A549 (cell line): ENCODE results near the gene ADGRG1. TPM values are rescaled to one million over a fixed set of nuclear protein-coding genes. Genes with fewer than 3 reads are reported as not detected.

ENCODE experiments used
- ATAC-seq, 2 experiments: fragments of 200-7000 bp in 1 of 2; fragments of >200 bp in 1 of 2; cut with Nextera tagmentation in 1 of 2; cut with Tn5 transposase in 1 of 2; 3 replicates each; pipeline versions ENCODE4 v1.8.0 to v1.9.1; 2018 to 2020; ENCODE audit warnings: mild to moderate bottlenecking in 1 of 2, moderate library complexity in 1 of 2
- CTCF ChIA-PET: fragments of 300-600 bp; sonication (Branson Sonifier 250); formaldehyde crosslinking; extraction: SDS; loops from one replicate; lab custom pipeline; 2021; ENCODE audit warnings: antibody characterized with exemption, inconsistent platforms; lab: Yijun Ruan, JAX
- POLR2A ChIA-PET: fragments of 350-600 bp; formaldehyde crosslinking; extraction: SDS; loops from one replicate; lab custom pipeline; 2021; ENCODE audit warnings: antibody characterized with exemption, inconsistent platforms; lab: Yijun Ruan, JAX
- DNase-seq, 2 experiments: peaks; one replicate each; pipeline versions ENCODE4 v3.0.0 to v3.0.0-alpha.2; 2011 to 2016; ENCODE audit warnings: low read depth in 1 of 2, low spot score in 1 of 2
- FAIRE-seq: peaks from 2 replicates; lab custom pipeline; 2011; peaks lifted over from hg19 to GRCh38; lab: Jason Lieb, UNC
- H3K27ac ChIP-seq, 2 experiments: fragments of >200 bp; sonication (Bioruptor Twin); formaldehyde crosslinking; 3 replicates each; pipeline ENCODE4 v1.5.1; 2016 to 2017
- H3K4me1 ChIP-seq: fragments of >200 bp; sonication (Bioruptor Twin); formaldehyde crosslinking; 3 replicates; pipeline ENCODE4 v1.6.1; 2016
- H3K4me2 ChIP-seq: fragments of >200 bp; sonication (Bioruptor Twin); formaldehyde crosslinking; 3 replicates; pipeline ENCODE4 v1.6.1; 2016
- H3K4me3 ChIP-seq: fragments of >200 bp; sonication (Bioruptor Twin); formaldehyde crosslinking; 3 replicates; pipeline ENCODE4 v1.5.1; 2016
- H3K9me3 ChIP-seq: fragments of >200 bp; sonication (Bioruptor Twin); formaldehyde crosslinking; 3 replicates; pipeline ENCODE4 v1.6.1; 2016
- CBX2 ChIP-seq: fragments of 200-600 bp; sonication (generic); IDR thresholded peaks from 2 replicates; pipeline ENCODE4 v1.6.1; 2016; ENCODE audit warnings: low read depth, mild to moderate bottlenecking, borderline replicate concordance
- CEBPB ChIP-seq, 2 experiments: fragments of >200 bp in 1 of 2; sonication (Bioruptor Twin) in 1 of 2; formaldehyde crosslinking in 1 of 2; IDR thresholded peaks; 2 replicates each; pipeline ENCODE4 v1.6.1; 2012 to 2016
- EHF ChIP-seq: fragments of 250-450 bp; sonication (Bioruptor Pico); IDR thresholded peaks from 2 replicates; pipeline ENCODE4 v1.5.0; 2020; ENCODE audit warnings: mild to moderate bottlenecking
- ELK1 ChIP-seq: fragments of 150-350 bp; IDR thresholded peaks from 2 replicates; pipeline ENCODE4 v1.6.1; 2014; ENCODE audit warnings: low read depth, mild to moderate bottlenecking, low read length
- FOXS1 ChIP-seq: fragments of 250-450 bp; sonication (Bioruptor Pico); IDR thresholded peaks from 2 replicates; pipeline ENCODE4 v1.5.0; 2020; ENCODE audit warnings: mild to moderate bottlenecking, moderate library complexity
- HEYL ChIP-seq: fragments of 250-450 bp; sonication (Bioruptor Pico); IDR thresholded peaks from 2 replicates; pipeline ENCODE4 v1.8.0; 2021; ENCODE audit warnings: mild to moderate bottlenecking, moderate library complexity
- HOXA7 ChIP-seq: fragments of 250-450 bp; sonication (Bioruptor Pico); IDR thresholded peaks from 2 replicates; pipeline ENCODE4 v1.5.0; 2020; ENCODE audit warnings: mild to moderate bottlenecking, moderate library complexity
- HOXB13 ChIP-seq: fragments of 250-450 bp; sonication (Bioruptor Pico); IDR thresholded peaks from 2 replicates; pipeline ENCODE4 v1.5.0; 2020; ENCODE audit warnings: low read depth, mild to moderate bottlenecking, moderate library complexity
- JUN ChIP-seq, 2 experiments: fragments of >200 bp; sonication (Bioruptor Twin); formaldehyde crosslinking; IDR thresholded peaks; 2 replicates in 1 of 2; 3 replicates in 1 of 2; pipeline ENCODE4 v1.6.1; 2016 to 2017
- MYC ChIP-seq: IDR thresholded peaks from 2 replicates; pipeline ENCODE4 v1.6.1; 2012; ENCODE audit warnings: mild to moderate bottlenecking, inconsistent platforms, low read length, improper control_type of control experiment, borderline replicate concordance
- NFE2L2 ChIP-seq: fragments of 150-350 bp; conservative IDR thresholded peaks from 2 replicates; pipeline ENCODE4 v1.6.1; 2014; ENCODE audit warnings: low read length
- PBX3 ChIP-seq: IDR thresholded peaks from 2 replicates; pipeline ENCODE4 v1.6.1; 2012
- RAD21 ChIP-seq, 2 experiments: fragments of >200 bp in 1 of 2; sonication (Bioruptor Twin) in 1 of 2; formaldehyde crosslinking in 1 of 2; IDR thresholded peaks in 1 of 2; conservative IDR thresholded peaks in 1 of 2; 2 replicates in 1 of 2; 3 replicates in 1 of 2; pipeline ENCODE4 v1.6.1; 2012 to 2018; ENCODE audit warnings: inconsistent platforms in 1 of 2
- RARB ChIP-seq: fragments of 250-450 bp; sonication (Bioruptor Pico); IDR thresholded peaks from 2 replicates; pipeline ENCODE4 v1.8.0; 2021; ENCODE audit warnings: mild to moderate bottlenecking, moderate library complexity
- RFX5 ChIP-seq: fragments of 450-650 bp; IDR thresholded peaks from 2 replicates; pipeline ENCODE4 v1.7.1; 2014; ENCODE audit warnings: antibody characterized with exemption, mild to moderate bottlenecking, moderate library complexity
- RNF2 ChIP-seq: fragments of 200-600 bp; sonication (generic); IDR thresholded peaks from 2 replicates; pipeline ENCODE4 v1.6.1; 2016; ENCODE audit warnings: low read depth, mild to moderate bottlenecking, antibody characterized with exemption, moderate library complexity, borderline replicate concordance
- SREBF2 ChIP-seq: fragments of 450-650 bp; IDR thresholded peaks from 2 replicates; pipeline ENCODE4 v1.6.1; 2014; ENCODE audit warnings: mild to moderate bottlenecking, moderate library complexity
- TP53 ChIP-seq: fragments of 250-450 bp; sonication (Bioruptor Pico); IDR thresholded peaks from 2 replicates; pipeline ENCODE4 v1.5.0; 2021; ENCODE audit warnings: mild to moderate bottlenecking, moderate library complexity
- ZC3H11A ChIP-seq: fragments of 450-650 bp; IDR thresholded peaks from 2 replicates; pipeline ENCODE4 v1.6.1; 2014; ENCODE audit warnings: antibody characterized with exemption, mild to moderate bottlenecking
- ZNF302 ChIP-seq: fragments of 250-450 bp; sonication (Bioruptor Pico); IDR thresholded peaks from 2 replicates; pipeline ENCODE4 v1.9.0; 2021; ENCODE audit warnings: inconsistent platforms, mild to moderate bottlenecking, moderate library complexity
- ZSCAN20 ChIP-seq: fragments of 250-450 bp; sonication (Bioruptor Pico); IDR thresholded peaks from 2 replicates; pipeline ENCODE4 v1.8.0; 2022; ENCODE audit warnings: mild to moderate bottlenecking, moderate library complexity
- whole genome bisulfite sequencing: methylation state at CpG from one replicate; pipeline ENCODE4 v1.1.6; 2017; ENCODE audit errors: missing lambda C conversion rate; 5-methylcytosine and 5-hydroxymethylcytosine counted together
- polyA plus RNA-seq, 4 experiments: library from polyadenylated mRNA; depleted of rRNA in 3 of 4; stranded (reverse); fragments of >200 nt; fragmentation: RNase III in 1 of 4; extraction: RNeasy Plus Mini Kit Qiagen cat#74134 plus additional on column Dnase treatment in 1 of 4; gene quantifications; 2 replicates in 3 of 4; 3 replicates in 1 of 4; pipeline ENCODE4 v1.2.3, GENCODE V29; 2011 to 2017
- TF ChIP-seq, protein P1 (sequence below): fragments of >200 bp; sonication (Bioruptor Twin); formaldehyde crosslinking; IDR thresholded peaks from 3 replicates; pipeline ENCODE4 v1.6.1; 2016
- TF ChIP-seq, protein P2 (sequence below): IDR thresholded peaks from 2 replicates; pipeline ENCODE4 v1.6.1; 2012; ENCODE audit warnings: low read depth, borderline replicate concordance

ADGRG1 gene
- polyA plus RNA-seq, 2 of the 4 experiments (the other 2 are of a cell fraction), result 28.3 to 142 TPM

DNA sequence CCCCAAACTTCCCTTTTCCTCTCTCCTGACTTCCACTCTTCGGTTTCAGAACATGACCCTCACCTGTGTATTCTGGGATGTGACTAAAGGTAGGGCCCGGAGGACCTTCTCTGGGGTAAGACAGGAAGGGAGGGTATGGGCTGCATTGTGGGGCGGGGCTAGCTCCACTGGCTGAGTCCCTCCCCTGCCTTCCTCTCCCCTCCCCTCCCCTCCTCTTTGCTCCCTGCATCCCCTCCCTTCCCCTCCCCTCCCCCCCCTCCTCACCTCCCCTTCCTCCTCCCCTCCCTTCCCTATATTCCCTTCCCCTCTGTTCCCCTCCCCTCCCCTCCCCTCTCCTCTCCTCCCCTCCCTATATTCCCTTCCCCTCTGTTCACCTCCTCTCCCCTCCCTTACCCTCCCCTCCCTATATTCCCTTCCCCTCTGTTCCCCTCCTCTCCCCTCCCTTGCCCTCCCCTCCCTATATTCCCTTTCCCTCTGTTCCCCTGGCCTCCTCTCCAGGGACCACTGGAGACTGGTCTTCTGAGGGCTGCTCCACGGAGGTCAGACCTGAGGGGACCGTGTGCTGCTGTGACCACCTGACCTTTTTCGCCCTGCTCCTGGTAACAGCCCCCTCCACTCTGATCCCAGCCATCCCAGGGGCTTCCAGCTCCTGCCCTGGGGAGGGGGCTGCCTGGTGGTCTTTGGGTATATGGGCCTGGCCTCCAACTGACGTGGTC, 51.5 kb downstream of the ADGRG1 start:
- Histone ChIP-seq H3K27ac (0 out of 6 replicates have a peak overlapping the region, but pooled peaks of 1 of the 2 experiments have one; percentile 76), H3K4me2 (no peak overlapping the region), H3K4me3 (no peak overlapping the region), H3K9me3 (no peaks in the 10 kb centered on the region), H3K4me1 (peaks cover 35% of the 10 kb centered on the region)
- DNase-seq (no peak), FAIRE-seq (no peak), ATAC-seq (no peak)
- CTCF ChIA-PET, result interaction anchor here (1.1 to 6.0 kb wide), 3 partner anchors 31 to 104 kb away, joined by 3 to 34 read pairs (median 3); no protein-coding TSS in a partner anchor
- TF ChIP-seq SREBF2 (no peak), RAD21 (conservative IDR thresholded peaks at IDR 0.05 in 1 of 2, IDR thresholded peaks at IDR 0.05 in 1 of 2) (no peak), CBX2 (no peak), RFX5 (no peak), FOXS1 (CRISPR knock-in tag) (no peak), HOXA7 (CRISPR knock-in tag) (no peak), MYC (no peak), ZC3H11A (no peak), ZSCAN20 (CRISPR knock-in tag) (no peak), RNF2 (no peak)
- TF ChIP-seq, protein P1, sequence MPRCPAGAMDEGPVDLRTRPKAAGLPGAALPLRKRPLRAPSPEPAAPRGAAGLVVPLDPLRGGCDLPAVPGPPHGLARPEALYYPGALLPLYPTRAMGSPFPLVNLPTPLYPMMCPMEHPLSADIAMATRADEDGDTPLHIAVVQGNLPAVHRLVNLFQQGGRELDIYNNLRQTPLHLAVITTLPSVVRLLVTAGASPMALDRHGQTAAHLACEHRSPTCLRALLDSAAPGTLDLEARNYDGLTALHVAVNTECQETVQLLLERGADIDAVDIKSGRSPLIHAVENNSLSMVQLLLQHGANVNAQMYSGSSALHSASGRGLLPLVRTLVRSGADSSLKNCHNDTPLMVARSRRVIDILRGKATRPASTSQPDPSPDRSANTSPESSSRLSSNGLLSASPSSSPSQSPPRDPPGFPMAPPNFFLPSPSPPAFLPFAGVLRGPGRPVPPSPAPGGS, result no peak
- 74% methylated on average over 7 of the region's 7 CpGs for WGBS
- POLR2A ChIA-PET, result no interaction called here

- ChIA-PET CTCF (interaction anchor here (1.1 to 6.0 kb wide), 5 partner anchors 8 to 105 kb away, joined by 3 to 34 read pairs (median 4); no protein-coding TSS in a partner anchor), POLR2A (no interaction called here)
- Histone ChIP-seq H3K9me3 (no peaks in the 10 kb centered on the region), H3K4me2 (no peak overlapping the region), H3K27ac (0 out of 6 replicates have a peak overlapping the region, but pooled peaks of 1 of the 2 experiments have one; percentile 27), H3K4me3 (no peak overlapping the region), H3K4me1 (peaks cover 27% of the 10 kb centered on the region)
- WGBS, result 85% methylated on average over 5 of the region's 5 CpGs
- ATAC-seq (no peak), DNase-seq (no peak), FAIRE-seq (no peak)
- TF ChIP-seq TP53 (CRISPR knock-in tag) (no peak), HOXB13 (no peak), ELK1 (no peak), CEBPB (IDR thresholded peaks at IDR 0.05) (peak; percentile 18 to 24; a peak in 3 of 4 replicates)
Measured at GRCh38 chr16:57680842-57681375, 52.5 kb downstream of the ADGRG1 start.

GRCh38 chr16:57681950-57682728, 53.7 kb downstream of the ADGRG1 start:
- POLR2A ChIA-PET, result no interaction called here
- Histone ChIP-seq H3K4me3 (no peak overlapping the region), H3K4me2 (no peak overlapping the region), H3K9me3 (no peaks in the 10 kb centered on the region), H3K4me1 (peaks cover 15% of the 10 kb centered on the region), H3K27ac (peak overlapping the region in 1 of 2 experiments; percentile 16; a peak in 1 of 6 replicates)
- FAIRE-seq, result no peak
- WGBS, result 81% methylated on average over 8 of the region's 13 CpGs
- no peak for DNase-seq
- ATAC-seq, result no peak
- CTCF ChIA-PET, result interaction anchor here (1.1 to 6.0 kb wide), 6 partner anchors 16 to 91 kb away, joined by 3 to 34 read pairs (median 4); no protein-coding TSS in a partner anchor
- TF ChIP-seq ZC3H11A (no peak), JUN (IDR thresholded peaks at IDR 0.05) (no peak), HEYL (no peak), RFX5 (no peak), ELK1 (no peak), ZNF302 (no peak), CBX2 (no peak), EHF (no peak), NFE2L2 (no peak), PBX3 (no peak), RARB (no peak)
- TF ChIP-seq, protein P2, sequence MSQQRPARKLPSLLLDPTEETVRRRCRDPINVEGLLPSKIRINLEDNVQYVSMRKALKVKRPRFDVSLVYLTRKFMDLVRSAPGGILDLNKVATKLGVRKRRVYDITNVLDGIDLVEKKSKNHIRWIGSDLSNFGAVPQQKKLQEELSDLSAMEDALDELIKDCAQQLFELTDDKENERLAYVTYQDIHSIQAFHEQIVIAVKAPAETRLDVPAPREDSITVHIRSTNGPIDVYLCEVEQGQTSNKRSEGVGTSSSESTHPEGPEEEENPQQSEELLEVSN, result no peak
- TF ChIP-seq, protein P1, result no peak
